Anterior cingulate cortex (tissue), 58 donors: Measurements from ENCODE around the gene SLC24A4.

Experiments used
- DNase-seq, 58 donors: peaks; one replicate each; lab custom pipeline; 2025; lab: John Stamatoyannopoulos, UW

Gene SLC24A4

GRCh38 chr14:92492258-92492657, 169.3 kb downstream of the SLC24A4 start:
- DNase-seq, result no peak

- DNase-seq, result no peak
Measured at GRCh38 chr14:92493024-92493423, 170.1 kb downstream of the SLC24A4 start.

- DNase-seq, result no peak
Measured at GRCh38 chr14:92493492-92493891, 170.5 kb downstream of the SLC24A4 start.

GRCh38 chr14:92494512-92494911, 171.5 kb downstream of the SLC24A4 start:
- DNase-seq, result no peak

- DNase-seq, result no peak
Measured at GRCh38 chr14:92495027-92495426, 172.1 kb downstream of the SLC24A4 start.

- DNase-seq, result no peak
Measured at GRCh38 chr14:92496191-92496857, 173.4 kb downstream of the SLC24A4 start.

DNA sequence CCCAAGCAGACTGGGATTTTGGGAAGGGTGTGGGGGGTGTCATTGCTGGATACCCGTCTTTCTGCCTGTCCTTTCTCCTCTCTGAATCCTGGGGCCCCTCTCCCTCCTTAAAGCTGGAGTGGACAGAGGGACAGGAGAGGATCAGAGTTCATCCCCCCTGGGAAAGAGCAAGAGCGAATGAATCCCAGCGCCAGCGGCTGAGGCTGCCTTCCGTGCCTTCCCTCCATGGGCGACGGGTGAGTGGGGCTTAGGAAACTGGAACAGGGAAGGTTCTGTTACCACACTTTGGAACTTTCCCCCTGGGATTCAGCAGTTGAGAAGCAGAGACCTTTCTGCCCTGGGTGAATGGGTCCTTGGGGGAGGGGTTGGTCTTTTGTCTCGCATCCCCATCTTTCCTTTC, 174.4 kb downstream of the SLC24A4 start:
- DNase-seq, result no peak

- DNase-seq, result no peak
Measured at GRCh38 chr14:92499234-92499633, 176.3 kb downstream of the SLC24A4 start.

- peak in 42 of 58 donors; percentile 23 to 80 (median 49) for DNase-seq
Measured at GRCh38 chr14:92500491-92500941, 177.6 kb downstream of the SLC24A4 start.

DNA sequence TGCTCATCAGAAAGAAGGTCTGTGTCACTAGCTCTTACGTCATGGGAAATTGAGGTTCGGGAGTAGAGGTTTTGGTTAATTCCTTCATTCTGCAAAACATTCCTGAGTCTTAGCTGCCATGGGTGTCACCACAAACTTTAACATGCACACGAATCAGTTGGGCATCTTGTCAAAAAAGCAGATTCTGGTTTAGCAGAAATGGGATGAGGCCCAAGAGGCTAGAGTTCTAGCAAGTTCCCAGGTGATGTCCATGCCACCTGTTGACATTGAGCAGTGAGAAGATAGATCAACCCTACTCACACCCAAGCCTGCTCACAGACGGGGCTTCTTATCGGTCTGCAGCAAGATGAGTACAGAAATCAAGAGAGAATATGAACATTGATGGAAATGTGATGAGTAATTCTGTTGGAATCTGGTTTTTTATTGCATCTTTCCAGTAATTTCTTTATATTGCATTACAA, 179.0 kb downstream of the SLC24A4 start:
- no peak for DNase-seq

DNA sequence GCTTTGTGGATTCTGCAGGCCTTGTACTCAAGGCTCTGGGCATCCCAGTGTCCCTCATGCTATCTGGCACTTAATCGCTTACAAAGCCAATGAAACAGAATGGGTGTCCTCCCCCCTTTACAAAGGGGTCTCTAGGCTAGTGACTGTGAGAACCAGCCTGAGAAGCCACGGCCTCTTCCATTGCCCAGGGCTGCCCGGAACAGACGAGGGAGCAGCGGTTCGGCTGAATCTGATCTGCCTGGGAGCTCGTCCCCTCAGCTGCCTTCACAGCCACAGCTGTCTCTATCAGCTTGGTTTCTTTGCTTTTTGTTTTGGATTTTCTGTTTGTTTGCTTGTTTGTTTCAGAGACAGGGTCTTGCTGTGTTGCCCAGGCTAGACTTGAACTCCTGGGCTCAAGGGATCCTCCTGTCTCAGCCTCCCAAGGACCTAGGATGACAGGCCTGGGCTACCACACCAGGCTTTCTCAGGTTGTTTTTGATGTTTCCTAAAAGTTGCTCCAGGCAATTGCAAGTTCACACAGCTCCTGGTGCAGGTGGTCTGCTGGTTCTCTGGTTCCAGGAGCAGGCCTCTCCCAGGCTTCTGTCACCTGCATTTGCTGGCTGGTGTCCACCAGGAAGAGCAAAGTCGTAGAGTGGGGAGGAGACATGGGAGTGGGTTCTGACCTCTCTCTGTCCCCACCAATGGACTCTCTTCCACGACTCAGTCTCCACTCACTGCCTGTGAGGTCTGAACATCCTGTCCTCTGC, 179.7 kb downstream of the SLC24A4 start:
- no peak for DNase-seq

GRCh38 chr14:92503756-92504491, 181.0 kb downstream of the SLC24A4 start:
- DNase-seq, result no peak

GRCh38 chr14:92505826-92506225, 182.9 kb downstream of the SLC24A4 start:
- DNase-seq, result no peak

GRCh38 chr14:92506231-92506630, 183.3 kb downstream of the SLC24A4 start:
- no peak for DNase-seq

DNA sequence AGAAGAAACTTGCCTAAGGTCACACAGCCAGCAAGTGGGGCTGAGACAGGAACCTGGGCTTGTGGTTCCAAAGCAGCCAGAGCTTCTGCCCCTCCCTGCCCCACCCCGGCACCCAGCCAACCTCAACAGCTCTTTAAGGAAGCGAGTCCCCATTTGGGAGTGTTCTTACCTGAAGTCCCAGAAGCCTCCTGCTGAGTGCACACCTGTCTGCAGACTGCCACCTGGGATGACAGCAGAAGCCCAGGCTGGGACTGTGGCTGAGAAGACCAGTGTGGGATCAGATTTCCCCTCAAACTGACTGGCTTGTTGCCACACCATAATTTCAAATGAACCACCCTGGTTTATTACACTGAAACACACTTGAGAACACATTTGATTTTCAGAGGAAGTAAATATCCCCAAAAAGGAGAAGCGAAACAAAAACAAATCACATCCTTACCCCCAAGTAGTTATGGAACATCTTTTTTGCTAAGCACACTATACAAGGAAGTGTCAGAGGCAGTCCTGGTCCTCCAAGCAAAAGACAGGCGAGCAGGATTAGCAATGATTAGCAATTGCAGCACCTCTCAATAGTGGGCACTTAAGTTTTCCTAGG, 184.3 kb downstream of the SLC24A4 start:
- DNase-seq, result no peak

DNA sequence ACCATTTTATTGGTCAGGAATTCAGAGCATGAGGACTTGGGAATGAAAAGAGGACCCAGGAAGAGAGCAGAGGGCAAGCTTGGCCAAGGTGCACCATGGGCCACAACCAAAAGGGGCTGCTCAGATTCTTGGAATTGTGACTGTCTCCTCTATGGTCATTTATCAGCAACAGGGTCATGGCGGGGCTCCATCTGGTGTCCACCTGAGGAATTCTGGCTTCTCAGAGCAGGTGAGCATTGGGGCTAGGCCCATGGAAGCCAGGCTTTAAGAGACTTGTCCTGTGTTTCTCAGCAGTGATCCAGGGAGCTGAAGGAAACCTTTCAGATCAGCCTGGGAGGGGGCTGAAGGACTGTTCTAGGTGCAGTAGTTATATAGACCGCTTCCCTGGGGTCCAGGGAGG, 188.0 kb downstream of the SLC24A4 start:
- no peak for DNase-seq

DNA sequence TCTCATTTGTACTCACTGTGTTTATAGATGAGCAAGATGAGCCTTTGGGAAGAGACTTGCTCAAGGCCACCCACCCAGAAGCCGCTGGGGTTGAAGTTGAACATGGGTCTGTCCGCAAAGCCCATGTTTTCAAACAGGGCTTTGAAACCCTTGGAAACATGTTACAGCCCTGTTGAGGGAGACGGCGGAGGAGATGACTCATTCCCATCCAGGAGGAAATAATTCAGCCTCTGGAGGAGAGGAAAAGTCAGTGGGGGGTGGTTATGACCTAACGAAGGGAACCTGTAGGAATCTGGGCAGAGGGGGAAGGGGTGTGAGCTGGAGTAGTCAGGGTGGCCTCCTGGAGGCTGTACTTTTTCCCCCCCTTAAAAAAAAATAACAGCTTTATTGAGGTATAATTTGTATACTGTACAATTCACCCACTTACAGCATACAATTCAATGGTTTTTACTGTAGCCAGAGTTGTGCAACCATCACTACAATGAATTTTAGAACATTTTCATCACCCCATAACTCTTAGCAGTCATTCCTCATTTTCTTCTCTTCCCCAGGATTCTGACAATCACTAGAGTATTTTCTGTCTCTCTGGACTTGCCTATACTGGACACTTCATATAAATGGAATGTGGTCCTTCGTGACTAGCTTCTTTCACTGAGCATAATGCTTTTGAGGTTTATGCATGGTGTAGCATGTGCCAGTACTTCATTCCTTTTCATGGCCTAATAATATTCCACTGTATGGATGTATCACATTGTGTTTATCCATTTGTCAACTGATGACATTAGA, 188.7 kb downstream of the SLC24A4 start:
- DNase-seq, result no peak

- no peak for DNase-seq
Measured at GRCh38 chr14:92512807-92513203, 189.8 kb downstream of the SLC24A4 start.

GRCh38 chr14:92513204-92513965, 190.4 kb downstream of the SLC24A4 start, which contains the start of gene RIN3:
RIN3 (plus strand) TSS chr14:92513781; CDS start chr14:92513933, 152 bp downstream.
- DNase-seq, result peak in 2 of 58 donors; percentile 37 to 39
